Thyroid gland (tissue), 4 donors: ENCODE measurements around the gene IGF2R.

Source experiments
- CTCF ChIP-seq, 6 experiments: fragments of 200-600 bp in 3 of 6; fragments of 450-650 bp in 3 of 6; sonication (generic) in 3 of 6; IDR thresholded peaks; one replicate each; pipeline ENCODE4 v1.5.1; 2016 to 2019; ENCODE audit warnings: antibody characterized with exemption in 6 of 6, mild to moderate bottlenecking in 2 of 6, inconsistent platforms in 1 of 6, moderate library complexity in 1 of 6
- POLR2A ChIP-seq, 2 donors: fragments of 450-650 bp; IDR thresholded peaks; one replicate each; pipeline ENCODE4 v1.6.1; 2017; ENCODE audit warnings: antibody characterized with exemption in 2 of 2, mild to moderate bottlenecking in 2 of 2, moderate library complexity in 1 of 2

DNA sequence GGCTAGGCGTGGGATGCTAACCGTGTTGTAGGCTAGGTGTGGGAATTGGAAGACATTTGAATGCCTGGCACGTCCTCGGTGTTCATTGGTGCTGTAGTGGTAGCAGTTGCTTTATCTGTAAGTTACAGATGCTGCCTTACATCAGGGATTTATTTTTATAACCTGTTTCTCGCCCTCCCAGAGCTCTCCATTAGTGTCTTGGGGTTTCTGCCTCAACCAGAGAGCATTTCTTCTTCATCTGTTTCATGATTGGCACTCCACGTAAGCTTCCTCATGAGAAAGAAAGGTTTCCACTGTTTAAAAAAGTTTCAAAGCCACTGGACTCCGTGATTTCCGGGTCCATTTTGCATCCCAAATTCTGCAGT lies 9.0 kb downstream of the IGF2R start:
- no peak for TF ChIP-seq CTCF (IDR thresholded peaks at IDR 0.05)
- TF ChIP-seq POLR2A (IDR thresholded peaks at IDR 0.05) = no peak
